ENCODE measurements around the gene DPY19L2.
"Not testable (repeated sequence)": the region's sequence is repeated elsewhere in the genome, so short reads cannot be mapped to it uniquely, and the experiment has no call there.

GRCh38 chr12:63699011-63699410 is 30.7 kb upstream of the DPY19L2 start:
- not testable (repeated sequence) for TF ChIP-seq CTCF (IDR thresholded peaks at IDR 0.05; ENCODE audit: low read depth, low read length); MYC (IDR thresholded peaks at IDR 0.05; ENCODE audit: low read depth, low read length); POLR2A (IDR thresholded peaks at IDR 0.05; ENCODE audit: extremely low read depth, insufficient read length)
